Adrenal gland (tissue), 12 donors: Measurements from ENCODE around the gene FAM217B. TPM values are rescaled to one million over a fixed set of nuclear protein-coding genes. Genes with fewer than 3 reads are reported as not detected.

Experiments used
- DNase-seq, 7 donors: peaks; one replicate each; pipeline ENCODE4 v3.0.0-alpha.2; 2019 to 2020
- H3K27ac ChIP-seq, 5 donors: fragments of 200-600 bp; sonication (generic) in 4 of 5; 1 replicate in 3 of 5; 2 replicates in 2 of 5; pipeline versions ENCODE4 v1.5.1 to v1.8.0; 2016 to 2020; ENCODE audit warnings: mild to moderate bottlenecking in 1 of 5
- H3K27me3 ChIP-seq: fragments of 200-600 bp; 2 replicates; pipeline ENCODE4 v1.8.0; 2021
- H3K36me3 ChIP-seq, 2 donors: fragments of 200-600 bp; replicated peaks in 1 of 2; 1 replicate in 1 of 2; 2 replicates in 1 of 2; pipeline versions ENCODE4 v1.5.1 to v1.8.0; 2018 to 2022
- H3K4me1 ChIP-seq, 2 donors: fragments of 200-600 bp; replicated peaks in 1 of 2; 1 replicate in 1 of 2; 2 replicates in 1 of 2; pipeline versions ENCODE4 v1.5.1 to v1.8.0; 2018 to 2021
- H3K4me3 ChIP-seq, 4 donors: fragments of 200-600 bp; sonication (generic) in 3 of 4; one replicate each; pipeline ENCODE4 v1.5.1; 2016 to 2018
- H3K9me3 ChIP-seq, 3 donors: fragments of 200-600 bp; sonication (generic) in 1 of 3; replicated peaks in 1 of 3; 1 replicate in 2 of 3; 2 replicates in 1 of 3; pipeline versions ENCODE4 v1.5.1 to v1.8.0; 2016 to 2021
- CTCF ChIP-seq, 6 experiments: fragments of 450-650 bp in 4 of 6; fragments of 200-600 bp in 2 of 6; sonication (generic) in 1 of 6; IDR thresholded peaks; 1 replicate in 5 of 6; 2 replicates in 1 of 6; pipeline versions ENCODE4 v1.5.1 to v1.8.0; 2016 to 2021; ENCODE audit warnings: antibody characterized with exemption in 6 of 6, mild to moderate bottlenecking in 2 of 6, moderate library complexity in 1 of 6
- POLR2A ChIP-seq, 2 donors: fragments of 450-650 bp; IDR thresholded peaks; one replicate each; pipeline ENCODE4 v1.6.1; 2017; ENCODE audit warnings: antibody characterized with exemption in 2 of 2, mild to moderate bottlenecking in 2 of 2, moderate library complexity in 1 of 2
- WGBS, 4 donors: extraction: QIAGEN DNeasy Blood & Tissue Kit in 2 of 4; methylation state at CpG; one replicate each; pipeline versions ENCODE4 v1.1.5 to v1.1.7; 2013 to 2017; 5-methylcytosine and 5-hydroxymethylcytosine counted together
- intact Hi-C, 2 donors: fragments of 100-400 bp; cut with DNase I; formaldehyde crosslinking; loops; one replicate each; pipeline versions ENCODE4 v1.14.1 to v1.15.0; 2022 to 2023
- polyA plus RNA-seq, 3 donors: library from polyadenylated mRNA; stranded (reverse); fragments of 200-250 nt in 2 of 3; fragments of 350-450 nt in 1 of 3; fragmentation: Illumina TruSeq in 1 of 3; extraction: RNeasy Lipid Tissue Mini Kit (QIAGEN cat#74804) in 1 of 3; gene quantifications; one replicate each; pipeline ENCODE4 v1.2.3, GENCODE V29; 2013 to 2014
- total RNA-seq, 9 donors: library from RNA; depleted of rRNA in 4 of 9; stranded (reverse); fragments of >200 nt in 4 of 9; fragments of 120-200 nt in 1 of 9; fragmentation: NEBNext Ultra II Directional in 1 of 9; extraction: Animal tissue kit (Norgen Biotek cat#: 25700) in 1 of 9; gene quantifications; one replicate each; pipeline versions ENCODE4 v1.1.0 to v1.2.4, GENCODE V29; 2013 to 2023
- donor health status: healthy with polysubstance abuse.
- donor health status: Bipolar disorder and iron deficiency.
- donor health status: DM: yes; HTN: yes; CAD: no.
- donor health status: DM: no; HTN: no; CAD: no.
- donor health status: DM: no; HTN: no; CAD: no.
- donor health status: DM: yes; HTN: yes; CAD: no.

FAM217B gene
- total and polyA plus RNA-seq, 12 donors, result 1.6 to 12.9 (median 8.2) TPM

GRCh38 chr20:59940956-59941294 is 736 bp downstream of the FAM217B start:
- intact Hi-C loops, result no loop called here
- no peak for DNase-seq
- no peaks in the 10 kb centered on the region for H3K27me3 ChIP-seq
- 0% methylated on average over 4 of the region's 4 CpGs for WGBS, 4 donors
- TF ChIP-seq CTCF (IDR thresholded peaks at IDR 0.05) (no peak), POLR2A (IDR thresholded peaks at IDR 0.05) (no peak)
- H3K4me1 ChIP-seq, result peaks cover 19 to 50% of the 10 kb centered on the region in 2 donors
- peak overlapping the region; percentile 95 to 100 (median 96) for H3K27ac ChIP-seq
- no peaks in the 10 kb centered on the region for H3K9me3 ChIP-seq
- H3K4me3 ChIP-seq, result peak overlapping the region in 2 of 4 donors; percentile 54 to 85
- peaks cover 0 to 24% of the 10 kb centered on the region in 2 donors for H3K36me3 ChIP-seq

GRCh38 chr20:59942245-59942644 is 2.1 kb downstream of the FAM217B start:
- H3K4me3 ChIP-seq, result no peak overlapping the region
- H3K27ac ChIP-seq, result no peak overlapping the region
- no peak for DNase-seq
- WGBS, 4 donors, result 71 to 86% (median 82%) methylated on average over 2 of the region's 2 CpGs
- peaks cover 19 to 39% of the 10 kb centered on the region in 2 donors for H3K4me1 ChIP-seq
- peaks cover 0 to 24% of the 10 kb centered on the region in 2 donors for H3K36me3 ChIP-seq
- H3K9me3 ChIP-seq, result no peaks in the 10 kb centered on the region
- no peak for TF ChIP-seq CTCF (IDR thresholded peaks at IDR 0.05)
- no peak for TF ChIP-seq POLR2A (IDR thresholded peaks at IDR 0.05)
- H3K27me3 ChIP-seq, result no peaks in the 10 kb centered on the region
- intact Hi-C loops, result no loop called here

GRCh38 chr20:59944726-59945125 is 4.5 kb downstream of the FAM217B start:
- Histone ChIP-seq H3K4me3 (no peak overlapping the region), H3K36me3 (peaks cover 0 to 24% of the 10 kb centered on the region in 2 donors), H3K4me1 (peaks cover 5 to 33% of the 10 kb centered on the region in 2 donors), H3K27me3 (no peaks in the 10 kb centered on the region), H3K9me3 (no peaks in the 10 kb centered on the region), H3K27ac (no peak overlapping the region)
- intact Hi-C loops, result no loop called here
- WGBS, 4 donors, result 89 to 94% (median 89%) methylated on average over 7 of the region's 7 CpGs
- TF ChIP-seq POLR2A (IDR thresholded peaks at IDR 0.05), result no peak
- no peak for TF ChIP-seq CTCF (IDR thresholded peaks at IDR 0.05)
- DNase-seq, result no peak

- TF ChIP-seq POLR2A (IDR thresholded peaks at IDR 0.05) (no peak), CTCF (IDR thresholded peaks at IDR 0.05) (no peak)
- Histone ChIP-seq H3K27me3 (no peaks in the 10 kb centered on the region), H3K4me3 (no peak overlapping the region), H3K36me3 (peaks cover 0 to 24% of the 10 kb centered on the region in 2 donors), H3K9me3 (no peaks in the 10 kb centered on the region), H3K27ac (no peak overlapping the region), H3K4me1 (peaks cover 5 to 33% of the 10 kb centered on the region in 2 donors)
- no peak for DNase-seq
- intact Hi-C loops, result no loop called here
- 63 to 79% (median 76%) methylated on average over 3 of the region's 3 CpGs for WGBS, 4 donors
Measured at GRCh38 chr20:59945175-59945574, 5.0 kb downstream of the FAM217B start.
